A673 (cell line): Measurements from ENCODE around the gene SCAMP3. TPM values are rescaled to one million over a fixed set of nuclear protein-coding genes. Genes with fewer than 3 reads are reported as not detected.
A peak's percentile ranks its signal among the peaks of the same experiment; 100 is the strongest.

ENCODE experiments used
- BruUV-seq: library from RNA; stranded (reverse); fragments of 400-500 nt; replicated peaks from 2 replicates; lab custom pipeline; 2021; lab: Mats Ljungman, UMichigan
- CTCF ChIA-PET: fragments of 300-600 bp; sonication (Branson Sonifier 250); formaldehyde crosslinking; loops from one replicate; lab custom pipeline; 2022; ENCODE audit warnings: antibody characterized with exemption; lab: Charles Lee
- POLR2A ChIA-PET: fragments of 300-600 bp; sonication (Branson Sonifier 250); formaldehyde crosslinking; loops from one replicate; lab custom pipeline; 2022; ENCODE audit warnings: antibody characterized with exemption; ENCODE audit not compliant: low non-redundant PET; lab: Charles Lee
- DNase-seq: peaks from one replicate; pipeline ENCODE4 v3.0.0-alpha.2; 2015; ENCODE audit warnings: low spot score
- H3K27ac ChIP-seq: fragments of 200-600 bp; sonication (generic); 2 replicates; pipeline ENCODE4 v1.5.1; 2016; ENCODE audit warnings: mixed run types, low read depth, mild to moderate bottlenecking, mixed read lengths, antibody characterized with exemption, low read length; ENCODE audit not compliant: poor library complexity, severe bottlenecking
- H3K27me3 ChIP-seq: fragments of 200-600 bp; sonication (generic); replicated peaks from 2 replicates; pipeline ENCODE4 v1.6.1; 2017; ENCODE audit warnings: mixed run types, low read depth, mild to moderate bottlenecking, mixed read lengths, antibody characterized with exemption, low read length; ENCODE audit not compliant: insufficient read depth, poor library complexity
- H3K36me3 ChIP-seq: fragments of 200-600 bp; sonication (generic); 2 replicates; pipeline ENCODE4 v1.6.1; 2016; ENCODE audit warnings: mixed run types, mild to moderate bottlenecking, mixed read lengths, antibody characterized with exemption, low read length; ENCODE audit not compliant: insufficient read depth, poor library complexity, severe bottlenecking
- H3K4me1 ChIP-seq: fragments of 200-600 bp; sonication (generic); 2 replicates; pipeline ENCODE4 v1.6.1; 2017; ENCODE audit warnings: mixed run types, mild to moderate bottlenecking, mixed read lengths, antibody characterized with exemption, low read length; ENCODE audit not compliant: insufficient read depth, poor library complexity, severe bottlenecking
- H3K4me3 ChIP-seq: fragments of 200-600 bp; sonication (generic); 2 replicates; pipeline ENCODE4 v1.5.1; 2016; ENCODE audit warnings: low read depth, mixed run types, mild to moderate bottlenecking, mixed read lengths, low read length; ENCODE audit not compliant: poor library complexity, severe bottlenecking
- H3K9me3 ChIP-seq: fragments of 200-600 bp; sonication (generic); 2 replicates; pipeline ENCODE4 v1.6.1; 2016; ENCODE audit warnings: mixed run types, low read depth, mild to moderate bottlenecking, mixed read lengths, antibody characterized with exemption, low read length; ENCODE audit not compliant: poor library complexity, severe bottlenecking
- EZH2 ChIP-seq: fragments of 200-600 bp; sonication (generic); IDR thresholded peaks from 2 replicates; pipeline ENCODE4 v1.6.1; 2017; ENCODE audit warnings: borderline replicate concordance, low read depth, mild to moderate bottlenecking, mixed read lengths, antibody characterized with exemption, low read length; ENCODE audit not compliant: poor library complexity, severe bottlenecking
- intact Hi-C: fragments of 100-400 bp; cut with micrococcal nuclease; formaldehyde crosslinking; loops from one replicate; pipeline ENCODE4 v1.10.0; 2022; ENCODE audit not compliant: unreplicated experiment
- total RNA-seq: library from RNA; stranded (reverse); gene quantifications from 2 replicates; pipeline ENCODE4 v1.2.3, GENCODE V29; 2021
- TF ChIP-seq, protein P1 (sequence below): fragments of 300-800, 200-600 bp; sonication (generic); conservative IDR thresholded peaks from 2 replicates; pipeline ENCODE4 v1.5.1; 2017; ENCODE audit warnings: low read depth, mild to moderate bottlenecking, antibody characterized with exemption, low read length, moderate library complexity, mixed read lengths

The SCAMP3 gene
- total RNA-seq, 1 experiment from 2014 or later: 115 TPM

DNA sequence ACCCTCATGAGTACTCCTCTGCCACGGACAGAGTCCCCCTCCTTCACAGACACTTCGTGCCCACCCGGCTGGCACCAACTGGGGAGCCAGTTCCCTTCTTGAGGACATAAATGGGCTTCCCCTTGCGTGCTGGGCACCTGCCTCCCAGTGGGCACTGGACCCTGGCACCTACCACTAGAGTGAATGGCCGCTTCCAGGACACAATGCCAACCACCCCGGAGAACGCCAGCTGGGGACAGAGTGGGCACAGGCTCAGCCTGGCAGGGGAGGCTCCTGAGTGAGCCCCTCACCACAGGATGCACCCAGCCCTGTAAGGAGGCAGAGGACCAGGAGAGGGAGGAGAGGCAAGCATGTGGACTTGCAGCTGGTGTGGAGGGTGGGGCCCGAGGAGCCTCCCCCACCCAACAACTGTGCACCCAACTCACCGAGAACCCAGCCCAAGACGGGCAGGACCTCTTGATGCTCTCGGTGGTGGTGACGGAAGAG lies 7.9 kb downstream of the SCAMP3 start:
- no peak for TF ChIP-seq EZH2
- TF ChIP-seq, protein P1, sequence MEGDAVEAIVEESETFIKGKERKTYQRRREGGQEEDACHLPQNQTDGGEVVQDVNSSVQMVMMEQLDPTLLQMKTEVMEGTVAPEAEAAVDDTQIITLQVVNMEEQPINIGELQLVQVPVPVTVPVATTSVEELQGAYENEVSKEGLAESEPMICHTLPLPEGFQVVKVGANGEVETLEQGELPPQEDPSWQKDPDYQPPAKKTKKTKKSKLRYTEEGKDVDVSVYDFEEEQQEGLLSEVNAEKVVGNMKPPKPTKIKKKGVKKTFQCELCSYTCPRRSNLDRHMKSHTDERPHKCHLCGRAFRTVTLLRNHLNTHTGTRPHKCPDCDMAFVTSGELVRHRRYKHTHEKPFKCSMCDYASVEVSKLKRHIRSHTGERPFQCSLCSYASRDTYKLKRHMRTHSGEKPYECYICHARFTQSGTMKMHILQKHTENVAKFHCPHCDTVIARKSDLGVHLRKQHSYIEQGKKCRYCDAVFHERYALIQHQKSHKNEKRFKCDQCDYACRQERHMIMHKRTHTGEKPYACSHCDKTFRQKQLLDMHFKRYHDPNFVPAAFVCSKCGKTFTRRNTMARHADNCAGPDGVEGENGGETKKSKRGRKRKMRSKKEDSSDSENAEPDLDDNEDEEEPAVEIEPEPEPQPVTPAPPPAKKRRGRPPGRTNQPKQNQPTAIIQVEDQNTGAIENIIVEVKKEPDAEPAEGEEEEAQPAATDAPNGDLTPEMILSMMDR: no peak
- intact Hi-C loops: loop anchor here (10.0 kb wide), 1 partner anchor 251 kb away; no protein-coding TSS in a partner anchor
- Histone ChIP-seq H3K27me3 (no peaks in the 10 kb centered on the region), H3K36me3 (peaks cover 14% of the 10 kb centered on the region), H3K4me3 (peak overlapping the region; percentile 83), H3K27ac (peak overlapping the region; percentile 82), H3K4me1 (peaks cover 26% of the 10 kb centered on the region), H3K9me3 (no peaks in the 10 kb centered on the region)
- ChIA-PET CTCF (no interaction called here), POLR2A (no interaction called here)
- BruUV-seq: no TSS peak
- no peak for DNase-seq

DNA sequence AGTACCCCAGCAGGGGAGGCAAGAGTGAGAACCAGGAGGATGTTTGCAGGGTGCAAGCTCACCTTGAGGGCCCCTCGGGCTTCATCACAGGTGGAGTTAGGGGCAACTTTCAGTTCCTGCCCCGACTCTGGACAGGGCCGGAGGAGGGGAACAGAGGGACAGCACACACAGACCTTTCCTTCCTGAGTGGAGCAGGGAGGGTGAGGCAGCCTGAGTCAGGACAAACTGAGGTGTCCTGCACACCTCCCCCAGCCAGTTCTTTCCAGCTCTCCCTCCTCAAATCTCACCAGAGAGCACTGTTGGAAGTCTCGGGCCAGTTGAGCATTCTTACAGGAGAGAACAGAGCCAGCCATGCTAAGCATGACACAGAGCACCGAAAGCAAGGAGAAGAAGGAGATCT lies 8.4 kb downstream of the SCAMP3 start:
- H3K9me3 ChIP-seq: no peaks in the 10 kb centered on the region
- peaks cover 26% of the 10 kb centered on the region for H3K4me1 ChIP-seq
- H3K36me3 ChIP-seq: peaks cover 11% of the 10 kb centered on the region
- no peaks in the 10 kb centered on the region for H3K27me3 ChIP-seq
- H3K27ac ChIP-seq: peak overlapping the region; percentile 82
- peak overlapping the region; percentile 83 for H3K4me3 ChIP-seq
- ChIA-PET POLR2A (interaction anchor here (0.6 kb wide), 1 partner anchor 13 kb away, joined by 3 read pairs; a partner anchor contains a TSS), CTCF (no interaction called here)
- no peak for DNase-seq
- intact Hi-C loops: loop anchor here (10.0 kb wide), 1 partner anchor 251 kb away; no protein-coding TSS in a partner anchor
- TF ChIP-seq, protein P1: no peak
- no peak for TF ChIP-seq EZH2
- no TSS peak for BruUV-seq

DNA sequence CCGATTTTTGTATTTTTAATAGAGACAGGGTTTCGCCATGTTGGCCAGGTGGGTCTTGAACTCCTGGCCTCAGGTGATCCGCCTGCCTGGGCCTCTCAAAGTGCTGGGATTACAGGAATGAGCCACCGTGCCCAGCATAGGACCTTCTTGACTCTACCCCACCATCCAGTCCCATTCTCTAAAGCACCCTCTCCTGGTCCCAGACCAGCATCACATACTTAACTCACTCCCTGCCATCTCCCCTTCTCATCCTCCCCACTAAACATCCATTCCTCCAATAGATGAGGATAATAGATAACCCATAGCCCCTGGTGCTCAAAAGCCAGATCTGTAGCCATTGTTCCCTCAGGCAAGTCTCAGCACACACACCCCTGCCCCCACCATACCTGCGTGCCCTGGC lies 9.0 kb downstream of the SCAMP3 start:
- TF ChIP-seq EZH2: no peak
- TF ChIP-seq, protein P1: 0 out of 2 replicates have a peak, but pooled peaks have one; percentile 13
- CTCF ChIA-PET: no interaction called here
- Histone ChIP-seq H3K27me3 (no peaks in the 10 kb centered on the region), H3K36me3 (peaks cover 10% of the 10 kb centered on the region), H3K4me3 (peak overlapping the region; percentile 83), H3K4me1 (peaks cover 26% of the 10 kb centered on the region), H3K9me3 (no peaks in the 10 kb centered on the region), H3K27ac (peak overlapping the region; percentile 82)
- BruUV-seq: no TSS peak
- intact Hi-C loops: loop anchor here (10.0 kb wide), 1 partner anchor 252 kb away; no protein-coding TSS in a partner anchor
- DNase-seq: peak; percentile 35
- POLR2A ChIA-PET: interaction anchor here (0.6 kb wide), 1 partner anchor 12 kb away, joined by 3 read pairs; a partner anchor contains a TSS
